ENCODE measurements around the gene BASP1.

DNA sequence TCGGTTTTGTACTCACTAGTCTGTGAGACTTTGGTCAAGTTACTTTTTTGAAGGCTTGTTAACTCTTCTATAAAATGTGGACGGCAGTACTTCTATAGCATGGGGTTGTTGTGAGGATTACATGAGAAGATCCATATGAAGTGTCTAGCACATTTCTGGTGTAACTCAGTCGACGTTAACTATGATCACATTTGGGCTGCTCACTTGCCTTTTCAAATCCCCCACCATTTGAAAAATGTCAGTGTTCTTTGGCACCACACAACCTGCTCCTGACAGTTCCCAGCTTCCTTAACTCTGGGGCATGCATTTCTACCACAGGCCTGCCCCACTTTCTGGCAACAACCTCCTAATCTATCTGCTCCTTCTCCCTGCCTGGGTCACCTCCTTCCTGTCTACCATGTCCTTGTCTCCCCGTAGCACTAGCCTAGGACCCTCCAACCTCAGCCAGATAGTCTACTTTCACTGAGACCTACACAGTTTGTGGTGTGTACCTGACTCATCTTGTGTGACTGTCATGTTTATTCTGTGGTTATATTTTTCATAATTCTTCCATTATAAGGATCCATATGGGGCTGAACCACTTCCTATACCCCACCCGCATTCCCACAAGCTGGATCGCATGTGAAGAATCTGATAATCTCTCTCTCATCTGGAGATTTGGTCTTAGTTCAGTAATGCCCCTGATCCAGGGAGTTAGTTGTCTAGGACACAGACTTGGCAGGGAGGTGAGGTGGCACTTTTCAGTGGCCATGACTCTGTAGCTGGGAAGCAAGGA, 30.2 kb upstream of the BASP1 start:
- TF ChIP-seq ZFP3 (CRISPR knock-in tag; IDR thresholded peaks at IDR 0.05), result no peak
- no peak for TF ChIP-seq ZC3H10 (CRISPR knock-in tag; IDR thresholded peaks at IDR 0.05)
- TF ChIP-seq ESRRG (CRISPR knock-in tag; IDR thresholded peaks at IDR 0.05), result no peak
- no peak for TF ChIP-seq ZNF8 (CRISPR knock-in tag; IDR thresholded peaks at IDR 0.05)
- TF ChIP-seq TCF4 (CRISPR knock-in tag; IDR thresholded peaks at IDR 0.05; ENCODE audit: borderline replicate concordance), result no peak
